Colon (tissue), 2 donors: ENCODE data around the gene HECTD4.
"Not testable (repeated sequence)": the region's sequence is repeated elsewhere in the genome, so short reads cannot be mapped to it uniquely, and the experiment has no call there.

Experiments used
- FAIRE-seq: peaks from 2 replicates; lab custom pipeline; 2012; peaks lifted over from hg19 to GRCh38; lab: Jason Lieb, UNC
- donor health status: control.
- donor health status: control.

Gene HECTD4

DNA sequence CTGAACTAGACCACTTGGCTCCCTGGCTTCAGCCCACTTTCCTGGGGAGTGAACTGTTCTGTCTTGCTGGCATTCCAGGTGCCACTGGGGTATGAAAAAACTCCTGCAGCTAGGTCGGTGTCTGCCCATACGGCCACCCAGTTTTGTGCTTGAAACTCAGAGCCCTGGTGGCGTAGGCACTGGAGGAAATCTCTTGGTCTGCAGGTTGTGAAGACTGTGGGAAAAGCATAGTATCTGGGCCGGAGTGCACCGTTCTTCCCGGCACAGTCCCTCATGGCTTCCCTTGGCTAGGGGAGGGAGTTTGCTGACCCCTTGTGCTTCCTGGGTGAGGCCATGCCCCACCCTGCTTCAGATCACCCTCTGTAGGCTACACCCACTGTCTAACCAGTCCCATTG, 223.1 kb downstream of the HECTD4 start:
- no peak for FAIRE-seq

DNA sequence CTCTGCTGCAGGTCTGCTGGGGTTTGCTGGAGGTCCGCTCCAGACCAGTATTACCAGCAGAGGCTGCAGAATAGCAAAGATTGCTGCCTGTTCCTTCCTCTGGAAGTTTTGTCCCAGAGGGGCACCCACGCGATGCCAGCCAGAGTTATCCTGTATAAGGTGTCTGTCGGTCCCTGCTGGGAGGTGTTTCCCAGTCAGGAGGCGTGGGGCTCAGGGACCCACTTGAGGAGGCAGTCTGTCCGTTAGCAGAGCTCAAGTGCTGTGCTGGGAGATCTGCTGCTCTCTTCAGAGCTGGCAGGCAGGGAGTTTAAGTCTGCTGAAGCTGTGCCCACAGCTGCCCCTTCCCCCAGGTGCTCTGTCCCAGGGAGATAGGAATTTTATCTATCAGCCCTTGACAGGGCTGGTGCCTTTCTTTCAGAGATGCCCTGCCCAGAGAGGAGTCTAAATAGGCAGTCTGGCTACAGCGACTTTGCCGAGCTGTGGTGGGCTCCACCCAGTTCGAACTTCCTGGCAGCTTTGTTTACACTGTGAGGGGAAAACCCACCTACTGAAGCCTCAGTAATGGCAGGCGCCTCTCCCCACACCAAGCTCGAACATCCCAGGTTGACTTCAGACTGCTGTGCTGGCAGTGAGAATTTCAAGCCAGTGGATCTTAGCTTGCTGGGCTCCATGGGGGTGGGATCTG, 223.6 kb downstream of the HECTD4 start:
- not testable (repeated sequence) for FAIRE-seq

GRCh38 chr12:112153893-112154219, 228.4 kb downstream of the HECTD4 start:
- no peak for FAIRE-seq

- FAIRE-seq: no peak
Observed at GRCh38 chr12:112153181-112153892, 228.9 kb downstream of the HECTD4 start.

GRCh38 chr12:112151766-112152541, 230.3 kb downstream of the HECTD4 start:
- no peak for FAIRE-seq

DNA sequence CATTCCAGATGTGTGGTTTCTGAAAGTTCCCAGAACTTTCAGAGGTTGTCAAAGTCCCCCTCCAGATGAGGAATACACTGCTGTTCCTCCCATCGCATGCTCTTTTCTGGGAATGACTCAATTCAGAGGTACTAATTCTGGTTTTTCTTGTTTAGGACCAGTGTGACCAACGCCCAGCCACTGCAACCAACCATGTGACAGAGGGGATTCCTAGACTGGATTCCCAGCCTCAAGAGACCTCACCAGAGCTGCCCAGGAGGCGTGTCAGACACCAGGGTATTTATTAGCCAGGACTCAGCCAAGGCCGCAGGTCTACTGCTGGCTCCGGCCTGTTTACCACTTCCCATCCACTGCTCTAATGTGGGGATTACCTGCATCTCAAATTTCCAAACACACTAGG, 232.6 kb downstream of the HECTD4 start:
- FAIRE-seq: no peak

- no peak for FAIRE-seq
Observed at GRCh38 chr12:112148031-112148513, 234.2 kb downstream of the HECTD4 start.

GRCh38 chr12:112146123-112146522, 236.1 kb downstream of the HECTD4 start:
- no peak for FAIRE-seq

DNA sequence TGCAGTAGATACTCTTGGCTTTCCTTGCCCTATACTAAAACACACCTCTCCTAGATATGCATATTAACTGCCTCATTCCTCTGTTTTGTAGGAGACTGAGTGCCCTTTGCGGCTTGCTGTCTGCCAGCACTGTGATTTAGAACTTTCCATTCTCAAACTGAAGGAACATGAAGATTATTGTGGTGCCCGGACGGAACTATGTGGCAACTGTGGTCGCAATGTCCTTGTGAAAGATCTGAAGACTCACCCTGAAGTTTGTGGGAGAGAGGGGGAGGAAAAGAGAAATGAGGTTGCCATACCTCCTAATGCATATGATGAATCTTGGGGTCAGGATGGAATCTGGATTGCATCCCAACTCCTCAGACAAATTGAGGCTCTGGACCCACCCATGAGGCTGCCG, 241.5 kb downstream of the HECTD4 start:
- no peak for FAIRE-seq

- no peak for FAIRE-seq
Observed at GRCh38 chr12:112134731-112135130, 247.5 kb downstream of the HECTD4 start.

GRCh38 chr12:112133418-112133817, 248.8 kb downstream of the HECTD4 start:
- no peak for FAIRE-seq

- no peak for FAIRE-seq
Observed at GRCh38 chr12:112131686-112132085, 250.5 kb downstream of the HECTD4 start.

- no peak for FAIRE-seq
Observed at GRCh38 chr12:112130441-112130998, 251.7 kb downstream of the HECTD4 start.

GRCh38 chr12:112126911-112127310, 255.3 kb downstream of the HECTD4 start:
- no peak for FAIRE-seq

- no peak for FAIRE-seq
Observed at GRCh38 chr12:112126000-112126438, 256.2 kb downstream of the HECTD4 start.

DNA sequence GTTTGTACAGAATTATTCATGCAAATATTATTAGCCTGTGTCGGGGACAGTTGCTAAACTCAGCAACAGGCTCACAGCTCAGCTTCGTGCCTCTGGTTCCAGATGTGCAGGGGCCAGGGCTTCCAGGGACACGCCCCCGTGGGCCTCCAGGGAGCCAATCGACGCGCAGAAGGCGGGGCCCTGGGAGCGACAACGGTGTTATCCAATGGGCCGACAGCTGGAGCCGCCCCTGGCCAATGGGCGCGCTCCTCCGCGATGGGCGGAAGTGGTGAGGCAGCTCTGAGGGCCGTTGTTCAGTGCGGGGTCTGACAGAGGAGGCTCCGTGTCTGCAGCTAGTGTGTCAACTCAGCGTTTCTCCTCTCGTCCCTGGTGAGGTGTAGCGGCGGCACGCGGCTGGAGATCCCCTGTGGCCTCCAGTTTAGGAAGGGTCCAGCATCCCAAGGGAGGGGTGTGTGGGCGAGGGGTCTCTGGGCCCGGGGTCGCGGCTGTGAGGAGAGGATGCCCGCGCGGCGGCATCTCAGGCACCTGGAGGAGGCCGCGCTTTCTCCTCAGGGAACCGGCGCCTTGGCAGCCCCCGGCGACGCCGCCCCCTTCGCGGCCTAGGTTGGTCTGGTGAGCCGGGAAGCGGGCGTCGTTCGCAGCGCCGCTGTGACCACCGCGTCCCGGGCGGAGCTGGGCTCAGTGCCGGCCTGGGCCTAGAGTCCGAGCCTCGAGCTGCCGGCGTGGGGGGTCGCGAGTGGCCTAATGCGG, 256.8 kb downstream of the HECTD4 start, which contains the start of gene TRAFD1:
Gene TRAFD1 (plus strand): TSS at position 311 of the 750 bp plus-strand sequence. CDS start 4,963 bp downstream, outside the sequence.
- FAIRE-seq: no peak

- no peak for FAIRE-seq
Observed at GRCh38 chr12:112124918-112125249, 257.3 kb downstream of the HECTD4 start.

DNA sequence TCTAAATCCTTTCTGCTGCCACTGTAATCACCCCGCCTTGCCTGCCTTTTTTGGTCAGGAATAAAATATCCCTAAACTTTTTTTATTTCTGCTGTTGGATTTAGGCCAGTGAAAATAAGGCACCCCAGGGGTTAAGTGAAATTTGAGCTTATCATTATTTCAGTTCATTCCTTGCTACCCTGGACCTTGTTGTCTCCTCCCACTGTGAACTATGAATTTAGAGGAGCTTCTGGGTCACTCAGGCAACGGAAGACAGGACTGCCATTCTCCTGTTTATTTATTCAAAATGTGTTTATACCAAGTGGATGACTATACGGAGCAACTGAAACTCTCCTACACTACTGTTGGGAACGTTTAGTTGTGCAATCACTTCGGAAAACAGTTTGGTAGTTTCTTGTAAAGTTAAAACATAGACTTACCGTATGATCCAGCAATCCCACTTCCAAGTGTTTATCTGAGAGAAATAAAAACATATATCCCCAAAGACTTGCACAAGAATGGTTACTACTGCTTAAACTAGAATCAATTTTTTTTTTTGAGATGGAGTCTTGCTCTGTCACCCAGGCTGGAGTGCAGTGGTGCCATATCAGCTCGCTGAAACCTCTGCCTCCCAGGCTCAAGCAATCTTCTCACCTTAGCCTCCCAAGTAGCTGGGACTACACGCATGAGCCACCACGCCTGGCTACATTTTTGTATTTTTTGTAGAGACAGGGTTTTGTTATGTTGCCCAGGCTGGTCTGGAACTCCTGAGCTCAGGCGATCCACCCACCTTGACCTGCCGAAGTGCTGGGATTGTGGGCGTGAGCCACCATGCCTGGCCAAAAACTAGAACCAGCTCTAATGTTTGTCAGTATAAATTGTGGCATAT, 259.2 kb downstream of the HECTD4 start:
- no peak for FAIRE-seq

- no peak for FAIRE-seq
Observed at GRCh38 chr12:112121780-112122565, 260.3 kb downstream of the HECTD4 start.

GRCh38 chr12:112117685-112118084, 264.5 kb downstream of the HECTD4 start:
- no peak for FAIRE-seq
